ENCODE results near the gene GPR18. TPM values are rescaled to one million over a fixed set of nuclear protein-coding genes. Genes with fewer than 3 reads are reported as not detected.
A peak's percentile ranks its signal among the peaks of the same experiment; 100 is the strongest.

Gene GPR18
- total and polyA plus RNA-seq, 8 donors: 0.17 to 0.65 (median 0.46) TPM; not detected in 1

- ATAC-seq (no peak), DNase-seq (no peak)
- H3K36me3 ChIP-seq: peaks cover 0 to 9% of the 10 kb centered on the region in 2 donors
- intact Hi-C loops (cut with DNase I): no loop called here
- peak overlapping the region in 1 of 2 donors; percentile 70 for H3K27ac ChIP-seq
- TF ChIP-seq CTCF (IDR thresholded peaks at IDR 0.05): no peak
- H3K9me3 ChIP-seq: no peaks in the 10 kb centered on the region
- H3K27me3 ChIP-seq: no peaks in the 10 kb centered on the region
- H3K4me3 ChIP-seq: no peak overlapping the region
- H3K4me1 ChIP-seq: peaks cover 0 to 31% of the 10 kb centered on the region in 2 donors
These were observed 767 bp upstream of the GPR18 start for GRCh38 chr13:99258946-99259345.

- Histone ChIP-seq H3K9me3 (no peaks in the 10 kb centered on the region), H3K27me3 (no peaks in the 10 kb centered on the region), H3K4me3 (no peak overlapping the region), H3K36me3 (peaks cover 0 to 9% of the 10 kb centered on the region in 2 donors), H3K4me1 (peaks cover 0 to 23% of the 10 kb centered on the region in 2 donors), H3K27ac (no peak overlapping the region)
- DNase-seq (no peak), ATAC-seq (no peak)
- no peak for TF ChIP-seq CTCF (IDR thresholded peaks at IDR 0.05)
- intact Hi-C loops (cut with DNase I): no loop called here
These were observed 888 bp downstream of the GPR18 start for GRCh38 chr13:99257291-99257690.

GRCh38 chr13:99256709-99257108 lies 1.5 kb downstream of the GPR18 start:
- Histone ChIP-seq H3K4me1 (peaks cover 0 to 23% of the 10 kb centered on the region in 2 donors), H3K36me3 (peaks cover 0 to 9% of the 10 kb centered on the region in 2 donors), H3K4me3 (no peak overlapping the region), H3K27me3 (no peaks in the 10 kb centered on the region), H3K9me3 (no peaks in the 10 kb centered on the region), H3K27ac (no peak overlapping the region)
- intact Hi-C loops (cut with DNase I): no loop called here
- DNase-seq (no peak), ATAC-seq (no peak)
- no peak for TF ChIP-seq CTCF (IDR thresholded peaks at IDR 0.05)

GRCh38 chr13:99256283-99256682 lies 1.9 kb downstream of the GPR18 start:
- intact Hi-C loops (cut with DNase I): no loop called here
- ATAC-seq: no peak

GRCh38 chr13:99255271-99255670 lies 2.9 kb downstream of the GPR18 start:
- no peak for TF ChIP-seq CTCF (IDR thresholded peaks at IDR 0.05)
- ATAC-seq (no peak), DNase-seq (no peak)
- intact Hi-C loops (cut with DNase I): no loop called here
- no peak overlapping the region for H3K4me3 ChIP-seq
- H3K36me3 ChIP-seq: peaks cover 0 to 13% of the 10 kb centered on the region in 2 donors
- H3K27me3 ChIP-seq: no peaks in the 10 kb centered on the region
- H3K27ac ChIP-seq: no peak overlapping the region
- H3K9me3 ChIP-seq: no peaks in the 10 kb centered on the region
- H3K4me1 ChIP-seq: peaks cover 0 to 23% of the 10 kb centered on the region in 2 donors

More at GRCh38 chr13:99256283-99256682, 1.9 kb downstream of the GPR18 start:
- Histone ChIP-seq H3K36me3 (peaks cover 0 to 9% of the 10 kb centered on the region in 2 donors), H3K9me3 (no peaks in the 10 kb centered on the region), H3K27ac (no peak overlapping the region), H3K4me1 (peaks cover 0 to 23% of the 10 kb centered on the region in 2 donors), H3K4me3 (no peak overlapping the region), H3K27me3 (no peaks in the 10 kb centered on the region)
- no peak for TF ChIP-seq CTCF (IDR thresholded peaks at IDR 0.05)
- DNase-seq: no peak

All from left lung (tissue), 10 donors.